ENCODE data around the gene TNIP2. TPM values are rescaled to one million over a fixed set of nuclear protein-coding genes. Genes with fewer than 3 reads are reported as not detected.

The TNIP2 gene
- 5.9 TPM for total RNA-seq

GRCh38 chr4:2755821-2756690 lies at the start of gene TNIP2:
TSS of gene TNIP2 (minus strand) at chr4:2756336. CDS start at chr4:2756289, 47 bp downstream.
- DNase-seq: peak; percentile 51

GRCh38 chr4:2804973-2805501 lies 48.9 kb upstream of the TNIP2 start:
- DNase-seq: no peak

GRCh38 chr4:2804449-2804972 lies 48.4 kb upstream of the TNIP2 start:
- no peak for DNase-seq

GRCh38 chr4:2803624-2804448 lies 47.7 kb upstream of the TNIP2 start:
- no peak for DNase-seq

- DNase-seq: no peak
Measured at GRCh38 chr4:2802618-2803531, 46.7 kb upstream of the TNIP2 start.

GRCh38 chr4:2800691-2801596 lies 44.8 kb upstream of the TNIP2 start:
- DNase-seq: peak; percentile 78

- DNase-seq: no peak
Measured at GRCh38 chr4:2799971-2800690, 44.0 kb upstream of the TNIP2 start.

GRCh38 chr4:2799224-2799911 lies 43.2 kb upstream of the TNIP2 start:
- DNase-seq: no peak

- no peak for DNase-seq
Measured at GRCh38 chr4:2798399-2799223, 42.5 kb upstream of the TNIP2 start.

GRCh38 chr4:2797545-2798305 lies 41.6 kb upstream of the TNIP2 start:
- no peak for DNase-seq

- no peak for DNase-seq
Measured at GRCh38 chr4:2796849-2797544, 40.9 kb upstream of the TNIP2 start.

- no peak for DNase-seq
Measured at GRCh38 chr4:2795893-2796848, 40.0 kb upstream of the TNIP2 start.

- DNase-seq: no peak
Measured at GRCh38 chr4:2795300-2795892, 39.3 kb upstream of the TNIP2 start.

GRCh38 chr4:2794486-2795299 lies 38.6 kb upstream of the TNIP2 start:
- DNase-seq: no peak

Measured in occipital lobe (tissue), 2 donors.